ENCODE measurements around the gene SLC50A1.
"Not testable (repeated sequence)": the region's sequence is repeated elsewhere in the genome, so short reads cannot be mapped to it uniquely, and the experiment has no call there.

The SLC50A1 gene

DNA sequence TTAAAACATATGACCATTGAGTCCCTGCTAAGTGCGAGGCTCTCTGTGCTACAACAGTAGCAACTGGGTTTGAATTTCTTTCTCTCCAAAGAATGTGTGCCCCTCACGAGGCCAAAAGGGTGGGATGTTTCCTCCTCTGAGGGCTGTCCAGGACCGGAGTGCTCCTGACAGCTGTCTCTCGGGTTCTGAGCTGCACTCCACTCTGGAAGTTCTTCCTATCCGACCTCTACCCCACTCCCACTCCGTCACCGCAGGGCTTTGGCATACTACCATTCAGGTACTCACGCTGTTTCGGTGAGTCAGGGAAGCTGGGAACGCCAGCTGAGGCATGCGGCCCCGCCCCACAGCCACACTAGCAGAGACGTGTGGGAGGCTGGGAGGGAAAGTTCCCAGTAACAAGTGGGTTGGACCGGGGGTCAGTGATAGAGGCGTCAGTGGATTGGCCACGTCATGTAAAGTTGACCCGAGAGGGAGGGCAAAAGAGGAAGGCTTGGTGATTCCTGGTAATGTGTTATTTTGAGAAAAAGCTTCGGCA lies 705 bp upstream of the SLC50A1 start:
- H3K36me3 ChIP-seq (ENCODE audit: control insufficient read depth in 1 of 2, insufficient read depth in 2 of 2, low read length in 2 of 2): peaks cover 20 to 30% of the 10 kb centered on the region in 2 donors

DNA sequence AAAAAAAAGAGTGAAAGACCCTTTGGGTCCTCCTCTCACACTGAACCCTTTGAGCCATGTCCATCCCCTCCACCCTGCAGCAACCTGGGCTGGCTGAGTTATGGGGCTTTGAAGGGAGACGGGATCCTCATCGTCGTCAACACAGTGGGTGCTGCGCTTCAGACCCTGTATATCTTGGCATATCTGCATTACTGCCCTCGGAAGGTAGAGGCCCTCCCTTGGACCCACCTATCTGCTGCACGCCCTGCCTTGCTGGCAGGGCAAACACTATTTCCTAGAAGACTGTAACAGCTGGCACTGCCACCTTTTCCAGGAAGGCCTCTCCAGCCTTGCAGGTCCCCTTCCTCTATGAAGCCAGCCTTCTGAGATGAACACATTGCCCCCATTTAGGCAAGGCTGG lies 1.1 kb downstream of the SLC50A1 start:
- Histone ChIP-seq H3K36me3 (ENCODE audit: control insufficient read depth in 1 of 2, insufficient read depth in 2 of 2, low read length in 2 of 2) (peaks cover 7 to 25% of the 10 kb centered on the region in 2 donors), H3K4me3 (ENCODE audit: low read depth in 1 of 2, low read length in 2 of 2) (peak overlapping the region; percentile 77 to 87), H3K4me1 (ENCODE audit: control insufficient read depth in 1 of 2, insufficient read depth in 2 of 2, low read length in 2 of 2) (peaks cover 44 to 53% of the 10 kb centered on the region in 2 donors), H3K27ac (ENCODE audit: low read depth, low read length) (peak overlapping the region; percentile 58), H3K9me3 (ENCODE audit: control insufficient read depth in 1 of 2, low read length in 2 of 2) (no peaks in the 10 kb centered on the region), H3K9ac (ENCODE audit: low read depth in 1 of 2, low read length in 2 of 2) (peak overlapping the region; percentile 76 to 80), H3K27me3 (ENCODE audit: control insufficient read depth in 1 of 2, insufficient read depth in 2 of 2, low read length in 2 of 2) (no peaks in the 10 kb centered on the region)

More for the DNA sequence above, 705 bp upstream of the SLC50A1 start:
- Histone ChIP-seq H3K27me3 (ENCODE audit: control insufficient read depth in 1 of 2, insufficient read depth in 2 of 2, low read length in 2 of 2) (no peaks in the 10 kb centered on the region), H3K4me3 (ENCODE audit: low read depth in 1 of 2, low read length in 2 of 2) (peak overlapping the region; percentile 77 to 87), H3K9me3 (ENCODE audit: control insufficient read depth in 1 of 2, low read length in 2 of 2) (no peaks in the 10 kb centered on the region), H3K9ac (ENCODE audit: low read depth in 1 of 2, low read length in 2 of 2) (peak overlapping the region; percentile 76 to 94), H3K27ac (ENCODE audit: low read depth, low read length) (peak overlapping the region; percentile 98), H3K4me1 (ENCODE audit: control insufficient read depth in 1 of 2, insufficient read depth in 2 of 2, low read length in 2 of 2) (peaks cover 51 to 67% of the 10 kb centered on the region in 2 donors)

DNA sequence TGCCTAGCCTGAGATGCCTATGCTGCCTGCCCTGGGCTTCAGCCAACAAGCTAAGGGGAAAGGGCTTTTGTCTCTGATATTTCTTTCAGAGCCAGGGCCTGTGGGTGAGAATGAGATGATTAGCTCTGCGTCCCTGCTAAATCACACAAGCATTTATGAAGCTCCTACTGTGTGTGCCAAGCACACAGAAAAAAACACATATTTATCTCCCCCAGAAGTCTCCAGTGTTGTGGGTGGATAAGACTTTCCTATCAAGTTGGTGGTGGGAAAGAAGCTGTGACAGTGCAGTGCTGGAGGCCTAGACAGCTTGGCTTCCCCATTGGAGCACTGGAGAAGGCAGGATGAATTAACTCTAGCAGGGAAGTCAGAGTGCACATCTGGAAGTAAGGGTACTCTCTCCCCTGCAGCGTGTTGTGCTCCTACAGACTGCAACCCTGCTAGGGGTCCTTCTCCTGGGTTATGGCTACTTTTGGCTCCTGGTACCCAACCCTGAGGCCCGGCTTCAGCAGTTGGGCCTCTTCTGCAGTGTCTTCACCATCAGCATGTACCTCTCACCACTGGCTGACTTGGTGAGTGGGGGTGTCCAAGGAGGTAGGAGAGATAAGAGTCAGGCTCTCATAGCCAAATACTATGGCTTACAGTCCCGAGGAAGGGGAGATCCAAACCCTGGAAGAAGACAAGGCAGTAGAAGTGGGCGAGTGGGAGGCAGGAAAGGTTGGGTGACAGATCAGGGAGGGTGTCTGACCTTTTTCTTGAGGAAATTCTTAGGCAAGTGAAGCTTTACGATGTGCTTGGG lies 1.7 kb downstream of the SLC50A1 start:
- Histone ChIP-seq H3K4me1 (ENCODE audit: control insufficient read depth in 1 of 2, insufficient read depth in 2 of 2, low read length in 2 of 2) (peaks cover 42 to 49% of the 10 kb centered on the region in 2 donors), H3K9ac (ENCODE audit: low read depth in 1 of 2, low read length in 2 of 2) (peak overlapping the region; percentile 76 to 80), H3K27me3 (ENCODE audit: control insufficient read depth in 1 of 2, insufficient read depth in 2 of 2, low read length in 2 of 2) (no peaks in the 10 kb centered on the region), H3K27ac (ENCODE audit: low read depth, low read length) (peak overlapping the region; percentile 58), H3K36me3 (ENCODE audit: control insufficient read depth in 1 of 2, insufficient read depth in 2 of 2, low read length in 2 of 2) (peaks cover 5 to 22% of the 10 kb centered on the region in 2 donors), H3K4me3 (ENCODE audit: low read depth in 1 of 2, low read length in 2 of 2) (peak overlapping the region; percentile 77 to 87), H3K9me3 (ENCODE audit: control insufficient read depth in 1 of 2, low read length in 2 of 2) (no peaks in the 10 kb centered on the region)

DNA sequence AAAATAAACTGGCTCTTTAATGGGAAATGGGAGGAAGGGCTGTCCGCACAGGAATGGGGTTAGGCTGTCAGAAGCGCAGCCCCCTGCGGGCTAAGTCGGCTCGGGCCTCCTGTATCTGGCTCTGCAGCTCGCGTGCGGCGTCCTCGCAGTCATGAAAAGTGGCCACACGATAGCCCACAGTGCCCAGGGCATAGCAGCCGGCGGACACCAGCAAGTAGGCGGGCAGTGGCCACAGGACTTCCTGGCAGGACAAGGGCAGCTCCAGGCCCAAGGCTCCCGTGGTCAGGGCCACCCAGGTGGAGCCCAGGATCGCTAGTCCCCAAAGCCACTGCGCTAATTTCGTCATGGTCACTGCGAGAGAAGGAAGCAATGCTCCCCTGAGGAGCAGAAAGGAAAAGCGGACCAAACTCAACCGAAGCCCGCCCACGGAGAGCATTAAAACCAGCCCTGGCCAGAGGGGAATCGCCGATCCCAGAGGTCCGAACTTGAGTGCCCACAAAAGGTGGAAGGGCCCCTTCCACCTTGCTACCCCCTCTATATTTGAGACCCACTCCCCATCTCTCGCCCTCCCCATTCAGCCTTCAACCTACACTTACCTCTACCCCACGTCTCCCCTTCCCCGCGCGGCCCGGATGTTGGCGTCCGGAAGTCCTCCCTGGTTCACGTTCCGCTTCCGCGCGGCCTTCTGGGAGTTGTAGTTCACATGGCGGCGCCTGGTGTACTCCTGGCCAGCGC lies 4.4 kb downstream of the SLC50A1 start, which contains the start of gene DPM3:
TSS of gene DPM3 (minus strand) at position 637 of the 735 bp plus-strand sequence. CDS start at position 346, 291 bp downstream.
- H3K4me3 ChIP-seq (ENCODE audit: low read depth in 1 of 2, low read length in 2 of 2): peak within 1 kb of the TSS; percentile 81 to 96
- H3K4me1 ChIP-seq (ENCODE audit: control insufficient read depth in 1 of 2, insufficient read depth in 2 of 2, low read length in 2 of 2): peaks cover 23 to 30% of the 10 kb centered on the region in 2 donors
- no peaks in the 10 kb centered on the region for H3K9me3 ChIP-seq (ENCODE audit: control insufficient read depth in 1 of 2, low read length in 2 of 2)
- H3K27me3 ChIP-seq (ENCODE audit: control insufficient read depth in 1 of 2, insufficient read depth in 2 of 2, low read length in 2 of 2): no peaks in the 10 kb centered on the region
- H3K36me3 ChIP-seq (ENCODE audit: control insufficient read depth in 1 of 2, insufficient read depth in 2 of 2, low read length in 2 of 2): peaks cover 0 to 4% of the 10 kb centered on the region in 2 donors
- peak within 1 kb of the TSS; percentile 95 to 100 for H3K9ac ChIP-seq (ENCODE audit: low read depth in 1 of 2, low read length in 2 of 2)
- peak within 1 kb of the TSS; percentile 92 for H3K27ac ChIP-seq (ENCODE audit: low read depth, low read length)

DNA sequence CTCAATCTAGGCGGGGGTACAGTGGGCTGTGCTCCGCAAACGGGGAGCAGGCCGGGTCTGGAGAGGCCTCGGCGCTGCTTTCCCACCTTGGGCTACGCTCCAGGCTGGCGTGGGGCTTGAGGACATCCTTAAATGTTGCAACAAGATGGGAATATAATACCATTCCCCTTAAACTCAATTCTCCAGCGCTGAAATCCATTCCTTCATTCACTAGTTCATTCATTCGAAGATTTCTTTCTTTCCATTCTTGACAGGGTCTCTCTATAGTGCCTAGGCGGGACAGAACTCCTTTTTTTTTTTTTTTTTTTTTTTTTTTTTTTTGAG lies 4.9 kb downstream of the SLC50A1 start:
- Histone ChIP-seq H3K4me1 (ENCODE audit: control insufficient read depth in 1 of 2, insufficient read depth in 2 of 2, low read length in 2 of 2) (peaks cover 23 to 25% of the 10 kb centered on the region in 2 donors), H3K36me3 (ENCODE audit: control insufficient read depth in 1 of 2, insufficient read depth in 2 of 2, low read length in 2 of 2) (peaks cover 0 to 4% of the 10 kb centered on the region in 2 donors), H3K27ac (ENCODE audit: low read depth, low read length) (no peak overlapping the region), H3K27me3 (ENCODE audit: control insufficient read depth in 1 of 2, insufficient read depth in 2 of 2, low read length in 2 of 2) (no peaks in the 10 kb centered on the region), H3K9me3 (ENCODE audit: control insufficient read depth in 1 of 2, low read length in 2 of 2) (no peaks in the 10 kb centered on the region), H3K4me3 (ENCODE audit: low read depth in 1 of 2, low read length in 2 of 2) (peak overlapping the region; percentile 81 to 96), H3K9ac (ENCODE audit: low read depth in 1 of 2, low read length in 2 of 2) (peak overlapping the region in 1 of 2 donors; percentile 100)

DNA sequence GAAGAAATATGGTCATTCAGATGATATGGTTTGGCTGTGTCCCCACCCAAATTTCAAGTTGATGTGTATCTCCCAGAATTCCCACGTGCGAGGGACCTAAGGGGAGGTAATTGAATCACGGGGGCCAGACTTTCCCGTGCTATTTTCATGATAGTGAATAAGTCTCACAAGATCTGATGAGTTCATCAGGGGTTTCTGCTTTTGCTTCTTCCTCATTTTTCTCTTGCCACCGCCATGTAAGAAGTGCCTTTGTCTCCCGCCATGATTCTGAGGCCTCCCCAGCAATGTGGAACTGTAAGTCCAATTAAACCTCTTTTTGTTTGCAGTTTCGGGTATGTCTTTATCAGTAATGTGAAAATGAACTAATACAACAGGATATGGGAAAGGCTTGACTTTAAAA lies 6.1 kb downstream of the SLC50A1 start:
- Histone ChIP-seq H3K4me1 (ENCODE audit: control insufficient read depth in 1 of 2, insufficient read depth in 2 of 2, low read length in 2 of 2) (peaks cover 21 to 23% of the 10 kb centered on the region in 2 donors), H3K36me3 (ENCODE audit: control insufficient read depth in 1 of 2, insufficient read depth in 2 of 2, low read length in 2 of 2) (peaks cover 0 to 4% of the 10 kb centered on the region in 2 donors), H3K27ac (ENCODE audit: low read depth, low read length) (no peak overlapping the region), H3K9me3 (ENCODE audit: control insufficient read depth in 1 of 2, low read length in 2 of 2) (no peaks in the 10 kb centered on the region), H3K27me3 (ENCODE audit: control insufficient read depth in 1 of 2, insufficient read depth in 2 of 2, low read length in 2 of 2) (no peaks in the 10 kb centered on the region), H3K9ac (ENCODE audit: low read depth in 1 of 2, low read length in 2 of 2) (no peak overlapping the region), H3K4me3 (ENCODE audit: low read depth in 1 of 2, low read length in 2 of 2) (no peak overlapping the region)

DNA sequence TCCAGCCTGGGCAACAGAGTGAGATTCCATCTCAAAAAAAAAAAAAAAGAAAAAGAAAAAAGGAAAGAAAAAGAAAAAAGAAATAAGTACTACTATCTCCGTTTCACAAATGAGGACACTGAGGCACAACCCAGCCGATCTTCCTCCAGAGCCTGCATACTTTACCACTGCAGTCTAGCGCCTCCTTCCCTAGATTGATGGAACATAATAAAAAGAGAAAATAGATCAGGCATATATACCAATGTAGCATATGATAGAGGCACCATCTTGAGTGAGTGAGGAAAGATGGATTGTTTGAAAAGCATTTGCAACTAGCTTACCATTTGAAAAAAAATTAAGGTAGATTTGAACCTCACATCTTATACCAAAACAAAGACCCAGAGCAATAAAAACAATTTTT lies 9.8 kb downstream of the SLC50A1 start:
- H3K9me3 ChIP-seq (ENCODE audit: control insufficient read depth in 1 of 2, low read length in 2 of 2): no peaks in the 10 kb centered on the region
- no peaks in the 10 kb centered on the region for H3K36me3 ChIP-seq (ENCODE audit: control insufficient read depth in 1 of 2, insufficient read depth in 2 of 2, low read length in 2 of 2)
- no peaks in the 10 kb centered on the region for H3K4me1 ChIP-seq (ENCODE audit: control insufficient read depth in 1 of 2, insufficient read depth in 2 of 2, low read length in 2 of 2)
- no peak overlapping the region for H3K9ac ChIP-seq (ENCODE audit: low read depth in 1 of 2, low read length in 2 of 2)
- no peaks in the 10 kb centered on the region for H3K27me3 ChIP-seq (ENCODE audit: control insufficient read depth in 1 of 2, insufficient read depth in 2 of 2, low read length in 2 of 2)
- no peak overlapping the region for H3K4me3 ChIP-seq (ENCODE audit: low read depth in 1 of 2, low read length in 2 of 2)
- H3K27ac ChIP-seq (ENCODE audit: low read depth, low read length): no peak overlapping the region

DNA sequence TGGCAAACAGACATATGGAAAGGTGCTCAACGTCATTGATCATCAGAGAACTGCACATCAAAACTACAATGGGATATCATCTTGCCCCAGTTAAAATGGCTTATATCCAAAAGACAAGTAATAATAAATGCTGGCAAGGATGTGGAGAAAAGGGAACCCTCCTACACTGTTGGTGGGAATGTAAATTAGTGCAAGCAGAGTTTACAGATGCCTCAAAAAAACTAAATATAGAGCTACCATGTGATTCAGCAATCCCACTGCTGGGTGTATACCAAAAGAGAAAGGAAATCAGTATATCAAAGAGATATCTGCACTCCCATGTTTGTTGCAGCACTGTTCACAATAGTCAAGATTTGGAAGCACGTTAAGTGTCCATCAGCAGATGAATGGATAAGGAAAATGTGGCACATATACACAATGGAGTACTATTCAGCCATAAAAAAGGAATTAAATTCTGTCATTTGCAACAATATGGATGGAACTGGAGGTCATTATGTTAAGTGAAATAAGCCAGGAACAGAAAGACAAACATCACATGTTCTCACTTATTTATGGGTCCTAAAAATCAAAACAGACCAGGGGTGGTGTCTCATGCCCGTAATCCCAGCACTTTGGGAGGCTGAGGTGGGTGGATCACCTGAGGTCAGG lies 20.5 kb downstream of the SLC50A1 start:
- not testable (repeated sequence) for H3K27ac ChIP-seq (ENCODE audit: low read depth, low read length); H3K36me3 ChIP-seq (ENCODE audit: control insufficient read depth in 1 of 2, insufficient read depth in 2 of 2, low read length in 2 of 2); H3K4me1 ChIP-seq (ENCODE audit: control insufficient read depth in 1 of 2, insufficient read depth in 2 of 2, low read length in 2 of 2); H3K4me3 ChIP-seq (ENCODE audit: low read depth in 1 of 2, low read length in 2 of 2); H3K27me3 ChIP-seq (ENCODE audit: control insufficient read depth in 1 of 2, insufficient read depth in 2 of 2, low read length in 2 of 2); H3K9me3 ChIP-seq (ENCODE audit: control insufficient read depth in 1 of 2, low read length in 2 of 2); H3K9ac ChIP-seq (ENCODE audit: low read depth in 1 of 2, low read length in 2 of 2)

DNA sequence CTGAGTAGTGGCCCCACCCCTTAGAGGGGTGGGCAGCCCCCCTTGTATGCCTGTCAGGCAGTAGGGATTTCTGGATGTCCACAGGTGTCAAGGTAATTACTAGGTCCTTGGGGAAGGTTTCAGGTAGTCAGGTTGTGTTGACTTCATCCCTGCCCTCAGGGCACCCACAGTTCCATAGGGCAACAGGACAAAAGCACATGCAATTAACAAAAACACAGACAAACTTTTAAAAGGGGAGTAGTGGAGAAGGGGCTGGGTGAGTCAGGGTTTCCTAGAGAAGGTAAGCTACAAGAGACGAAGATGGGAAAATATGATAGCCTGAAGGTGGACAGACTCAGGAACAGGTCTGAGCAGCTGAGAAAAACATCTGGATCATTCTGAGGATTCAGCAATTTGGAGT lies 23.3 kb downstream of the SLC50A1 start:
- no peaks in the 10 kb centered on the region for H3K9me3 ChIP-seq (ENCODE audit: control insufficient read depth in 1 of 2, low read length in 2 of 2)
- no peak overlapping the region for H3K9ac ChIP-seq (ENCODE audit: low read depth in 1 of 2, low read length in 2 of 2)
- H3K4me3 ChIP-seq (ENCODE audit: low read depth in 1 of 2, low read length in 2 of 2): no peak overlapping the region
- H3K36me3 ChIP-seq (ENCODE audit: control insufficient read depth in 1 of 2, insufficient read depth in 2 of 2, low read length in 2 of 2): no peaks in the 10 kb centered on the region
- H3K4me1 ChIP-seq (ENCODE audit: control insufficient read depth in 1 of 2, insufficient read depth in 2 of 2, low read length in 2 of 2): no peaks in the 10 kb centered on the region
- H3K27me3 ChIP-seq (ENCODE audit: control insufficient read depth in 1 of 2, insufficient read depth in 2 of 2, low read length in 2 of 2): no peaks in the 10 kb centered on the region
- no peak overlapping the region for H3K27ac ChIP-seq (ENCODE audit: low read depth, low read length)
